B cell (primary cell): Measurements from ENCODE around the gene EIF3D. TPM values are rescaled to one million over a fixed set of nuclear protein-coding genes. Genes with fewer than 3 reads are reported as not detected.

Experiments used
- ATAC-seq: fragments of 200-7000 bp; cut with Tn5 transposase; one replicate; pipeline ENCODE4 v1.10.0; 2021; ENCODE audit warnings: low read depth, mild to moderate bottlenecking, moderate number of reproducible peaks, moderate library complexity
- CTCF ChIA-PET: fragments of 350-600 bp; sonication (Branson Sonifier 250); formaldehyde crosslinking; loops from one replicate; lab custom pipeline; 2021; ENCODE audit warnings: antibody characterized with exemption, inconsistent platforms; lab: Charles Lee
- POLR2A ChIA-PET: fragments of 350-600 bp; sonication (Branson Sonifier 250); formaldehyde crosslinking; loops from one replicate; lab custom pipeline; 2021; ENCODE audit warnings: antibody characterized with exemption; lab: Charles Lee
- DNase-seq: peaks from one replicate; pipeline ENCODE4 v3.0.0; 2013
- H2AFZ ChIP-seq: 2 replicates; pipeline ENCODE4 v1.6.1; 2012; ENCODE audit warnings: mild to moderate bottlenecking, low read depth, low read length; ENCODE audit not compliant: insufficient read depth, poor library complexity, severe bottlenecking
- H3K27ac ChIP-seq, 2 donors: 1 replicate in 1 of 2; 2 replicates in 1 of 2; pipeline ENCODE4 v1.5.1; 2012 to 2013; ENCODE audit warnings: low read length in 2 of 2, mild to moderate bottlenecking in 2 of 2, moderate library complexity in 1 of 2
- H3K27me3 ChIP-seq, 4 experiments: fragments of 200-600 bp in 1 of 4; sonication (generic) in 1 of 4; replicated peaks in 1 of 4; 1 replicate in 2 of 4; 2 replicates in 2 of 4; pipeline versions ENCODE4 v1.6.1 to v1.7.0; 2013 to 2016; ENCODE audit warnings: low read length in 3 of 4, mild to moderate bottlenecking in 2 of 4, mixed read lengths in 1 of 4, moderate library complexity in 1 of 4; ENCODE audit not compliant: insufficient read depth in 4 of 4, control insufficient read depth in 3 of 4; ENCODE audit errors: control extremely low read depth in 1 of 4
- H3K36me3 ChIP-seq, 2 experiments: replicated peaks in 1 of 2; 1 replicate in 1 of 2; 2 replicates in 1 of 2; pipeline versions ENCODE4 v1.6.1 to v1.7.1; 2013; ENCODE audit warnings: low read length in 1 of 2; ENCODE audit not compliant: insufficient read depth in 2 of 2, control insufficient read depth in 1 of 2; ENCODE audit errors: control extremely low read depth in 1 of 2, extremely low read depth in 1 of 2
- H3K4me1 ChIP-seq, 2 donors: fragments of 200-600 bp in 1 of 2; sonication (generic) in 1 of 2; 1 replicate in 1 of 2; 2 replicates in 1 of 2; pipeline versions ENCODE4 v1.5.1 to v1.6.1; 2013 to 2017; ENCODE audit warnings: low read length in 2 of 2; ENCODE audit not compliant: control insufficient read depth in 2 of 2, insufficient read depth in 2 of 2
- H3K4me2 ChIP-seq: replicated peaks from 2 replicates; pipeline ENCODE3; 2012; ENCODE audit warnings: mild to moderate bottlenecking, low read depth, low read length; ENCODE audit not compliant: poor library complexity, severe bottlenecking
- H3K4me3 ChIP-seq, 5 experiments: fragments of 200-600 bp in 1 of 5; sonication (generic) in 1 of 5; 1 replicate in 3 of 5; 2 replicates in 2 of 5; pipeline versions ENCODE4 v1.5.1 to v1.7.0; 2011 to 2016; ENCODE audit warnings: low read length in 4 of 5, mild to moderate bottlenecking in 4 of 5, low read depth in 2 of 5, control low read depth in 1 of 5, moderate library complexity in 1 of 5; ENCODE audit not compliant: insufficient read depth in 1 of 5; ENCODE audit errors: control extremely low read depth in 1 of 5, extremely low read depth in 1 of 5
- H3K79me2 ChIP-seq: fragments of 200-600 bp; sonication (generic); one replicate; pipeline ENCODE4 v1.6.0; 2016; ENCODE audit warnings: low read length; ENCODE audit not compliant: control insufficient read depth, insufficient read depth
- H3K9ac ChIP-seq: fragments of 200-600 bp; sonication (generic); 2 replicates; pipeline ENCODE4 v1.6.1; 2017; ENCODE audit warnings: mild to moderate bottlenecking, low read length, moderate library complexity
- H3K9me3 ChIP-seq, 3 donors: one replicate each; pipeline versions ENCODE4 v1.6.1 to v1.7.1; 2013; ENCODE audit warnings: low read length in 2 of 3; ENCODE audit not compliant: control insufficient read depth in 2 of 3, insufficient read depth in 1 of 3; ENCODE audit errors: control extremely low read depth in 1 of 3
- H4K20me1 ChIP-seq: 2 replicates; pipeline ENCODE4 v1.6.0; 2012; ENCODE audit warnings: mild to moderate bottlenecking, low read length; ENCODE audit not compliant: insufficient read depth, control insufficient read depth, poor library complexity, severe bottlenecking
- H3K27ac Mint-ChIP-seq: one replicate; pipeline ENCODE4 v1.8.0; 2021; ENCODE audit warnings: mixed read lengths
- H3K27me3 Mint-ChIP-seq: one replicate; pipeline ENCODE4 v1.8.0; 2021; ENCODE audit warnings: mixed read lengths
- H3K4me1 Mint-ChIP-seq: one replicate; pipeline ENCODE4 v1.8.0; 2021; ENCODE audit warnings: mixed read lengths
- H3K4me3 Mint-ChIP-seq: one replicate; pipeline ENCODE4 v1.8.0; 2021; ENCODE audit warnings: mixed read lengths
- H3K9me3 Mint-ChIP-seq: one replicate; pipeline ENCODE4 v1.8.0; 2022; ENCODE audit warnings: mixed read lengths; ENCODE audit not compliant: insufficient read depth
- EZH2 ChIP-seq: IDR thresholded peaks from 2 replicates; pipeline ENCODE4 v1.6.1; 2012; ENCODE audit warnings: borderline replicate concordance, low read depth, mild to moderate bottlenecking, moderate library complexity, low read length; ENCODE audit not compliant: insufficient read depth, poor library complexity, severe bottlenecking
- WGBS: methylation state at CpG from one replicate; pipeline ENCODE4 v1.1.5; 2013; ENCODE audit warnings: missing lambda C conversion rate; ENCODE audit not compliant: insufficient coverage; 5-methylcytosine and 5-hydroxymethylcytosine counted together
- intact Hi-C: fragments of 100-400 bp; cut with micrococcal nuclease; formaldehyde crosslinking; loops from one replicate; pipeline ENCODE4 v1.10.0; 2022
- polyA plus RNA-seq: library from polyadenylated mRNA; depleted of rRNA; stranded (reverse); fragments of >200 nt; gene quantifications from 2 replicates; pipeline ENCODE4 v1.2.3, GENCODE V29; 2012
- total RNA-seq, 2 donors: library from RNA; stranded (reverse); fragments of 120-200 nt in 1 of 2; gene quantifications; 1 replicate in 1 of 2; 2 replicates in 1 of 2; pipeline versions ENCODE4 v1.2.3 to v1.2.4, GENCODE V29; 2013 to 2022
- TF ChIP-seq, protein P1 (sequence below): fragments of 200-600 bp; IDR thresholded peaks from one replicate; pipeline ENCODE4 v1.8.0; 2022; ENCODE audit warnings: antibody characterized with exemption, mild to moderate bottlenecking

Gene EIF3D
- total and polyA plus RNA-seq, 2 donors (not counting 1 experiment from before 2014, with no cell fraction given), result 274 to 324 TPM

DNA sequence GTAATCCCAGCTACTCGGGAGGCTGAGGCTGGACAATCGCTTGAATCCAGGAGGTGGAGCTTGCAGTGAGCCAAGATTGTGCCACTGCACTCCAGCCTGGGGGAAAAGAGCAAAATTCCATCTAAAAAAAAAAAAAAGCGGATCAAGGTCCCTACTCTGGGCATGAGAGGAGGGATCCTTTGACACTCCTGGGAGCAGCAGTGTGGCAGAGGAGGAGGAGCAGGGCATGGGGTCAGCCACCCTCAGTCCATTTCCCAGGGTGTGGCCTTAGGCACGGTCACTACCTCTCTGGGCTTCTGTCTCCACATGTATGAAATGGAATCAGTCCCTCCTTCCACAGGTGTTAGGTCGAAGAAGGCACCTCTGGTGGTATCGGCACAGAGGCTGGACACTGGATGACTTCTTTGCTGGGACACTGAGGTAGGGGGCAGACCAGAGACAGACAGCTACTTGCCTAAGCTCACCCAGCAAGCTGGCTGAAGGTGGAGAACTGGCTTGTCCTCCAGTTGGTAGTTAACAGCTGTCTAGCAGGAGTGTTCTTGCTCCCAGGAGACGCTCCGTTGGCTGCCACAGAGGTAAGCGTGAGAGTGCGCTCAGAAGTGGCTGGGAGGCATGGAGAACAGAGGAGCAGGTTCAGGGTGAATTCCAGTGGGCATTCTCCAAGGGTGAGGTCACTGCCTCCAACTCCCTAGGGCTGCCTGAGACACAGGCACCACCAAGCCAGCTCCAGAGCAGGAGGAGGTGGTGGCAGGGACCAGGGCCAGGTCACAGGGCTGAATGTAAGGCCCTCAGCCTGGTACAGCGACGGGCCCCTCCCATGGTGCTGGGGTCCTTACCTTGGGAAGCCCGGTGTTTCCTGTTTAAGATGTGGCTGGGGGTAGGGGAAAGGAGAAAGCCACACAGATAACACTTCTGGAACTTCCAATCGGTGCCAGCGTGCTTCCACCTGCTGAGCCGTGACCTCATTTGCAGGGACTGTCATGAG lies 67.0 kb downstream of the EIF3D start:
- peaks cover 0 to 4% of the 10 kb centered on the region in 2 experiments for H3K36me3 ChIP-seq
- intact Hi-C loops, result no loop called here
- no peaks in the 10 kb centered on the region for H3K79me2 ChIP-seq
- WGBS, result 65% methylated on average over 12 of the region's 16 CpGs
- no peak overlapping the region for H3K27ac Mint-ChIP-seq
- H4K20me1 ChIP-seq, result no peaks in the 10 kb centered on the region
- H3K4me1 Mint-ChIP-seq, result peaks cover 5% of the 10 kb centered on the region
- no peaks in the 10 kb centered on the region for H3K27me3 Mint-ChIP-seq
- no peak for TF ChIP-seq EZH2
- TF ChIP-seq, protein P1, sequence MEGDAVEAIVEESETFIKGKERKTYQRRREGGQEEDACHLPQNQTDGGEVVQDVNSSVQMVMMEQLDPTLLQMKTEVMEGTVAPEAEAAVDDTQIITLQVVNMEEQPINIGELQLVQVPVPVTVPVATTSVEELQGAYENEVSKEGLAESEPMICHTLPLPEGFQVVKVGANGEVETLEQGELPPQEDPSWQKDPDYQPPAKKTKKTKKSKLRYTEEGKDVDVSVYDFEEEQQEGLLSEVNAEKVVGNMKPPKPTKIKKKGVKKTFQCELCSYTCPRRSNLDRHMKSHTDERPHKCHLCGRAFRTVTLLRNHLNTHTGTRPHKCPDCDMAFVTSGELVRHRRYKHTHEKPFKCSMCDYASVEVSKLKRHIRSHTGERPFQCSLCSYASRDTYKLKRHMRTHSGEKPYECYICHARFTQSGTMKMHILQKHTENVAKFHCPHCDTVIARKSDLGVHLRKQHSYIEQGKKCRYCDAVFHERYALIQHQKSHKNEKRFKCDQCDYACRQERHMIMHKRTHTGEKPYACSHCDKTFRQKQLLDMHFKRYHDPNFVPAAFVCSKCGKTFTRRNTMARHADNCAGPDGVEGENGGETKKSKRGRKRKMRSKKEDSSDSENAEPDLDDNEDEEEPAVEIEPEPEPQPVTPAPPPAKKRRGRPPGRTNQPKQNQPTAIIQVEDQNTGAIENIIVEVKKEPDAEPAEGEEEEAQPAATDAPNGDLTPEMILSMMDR, result no peak
- H3K9ac ChIP-seq, result no peak overlapping the region
- ATAC-seq, result no peak
- CTCF ChIA-PET, result interaction anchor here (1.0 kb wide), 1 partner anchor 24 kb away, joined by 3 read pairs; no protein-coding TSS in a partner anchor
- H3K9me3 ChIP-seq, result peaks cover 0 to under 1% (median 0%) of the 10 kb centered on the region in 3 donors
- H3K4me3 Mint-ChIP-seq, result no peak overlapping the region
- peaks cover 3 to 7% of the 10 kb centered on the region in 2 donors for H3K4me1 ChIP-seq
- no peaks in the 10 kb centered on the region for H3K9me3 Mint-ChIP-seq
- H2AFZ ChIP-seq, result no peak overlapping the region
- no peak overlapping the region for H3K27ac ChIP-seq
- no peak for DNase-seq
- H3K4me3 ChIP-seq, result no peak overlapping the region
- no peaks in the 10 kb centered on the region for H3K27me3 ChIP-seq
- POLR2A ChIA-PET, result no interaction called here
- H3K4me2 ChIP-seq, result no peak overlapping the region

Other genes with a start within 250 kb of the EIF3D start
- gene MYH9, start 141.2 kb downstream of the EIF3D start, total RNA-seq, result 552 and 554 TPM in 2 replicates
- gene MYH9, start 141.2 kb downstream of the EIF3D start, polyA plus RNA-seq, result 108 and 130 TPM in 2 replicates
- gene TXN2, start 47.5 kb downstream of the EIF3D start, total RNA-seq, result 37.4 and 39.6 TPM in 2 replicates
- 51.2 and 54.6 TPM in 2 replicates for gene TXN2, start 47.5 kb downstream of the EIF3D start, polyA plus RNA-seq
- 7.1 and 7.4 TPM in 2 replicates for gene FOXRED2, start 22.1 kb downstream of the EIF3D start, total RNA-seq
- gene FOXRED2, start 22.1 kb downstream of the EIF3D start, polyA plus RNA-seq, result 0.86 and 1.0 TPM in 2 replicates
- gene CACNG2, start 174.6 kb upstream of the EIF3D start, total RNA-seq, result not detected in 2 replicates
- not detected in 2 replicates for gene CACNG2, start 174.6 kb upstream of the EIF3D start, polyA plus RNA-seq
- 40.3 and 42.8 TPM in 2 replicates for gene IFT27, start 247.0 kb upstream of the EIF3D start, total RNA-seq
- 17.1 and 21.5 TPM in 2 replicates for gene IFT27, start 247.0 kb upstream of the EIF3D start, polyA plus RNA-seq